Stimulated activated CD8-positive, alpha-beta memory T cell treated with anti-CD3 and anti-CD28 coated beads, Interleukin-4, amount 100 ng/mL, for 4 hours (primary cell): ENCODE results near the gene RETREG3.

Experiments used
- DNase-seq, 2 donors: peaks; one replicate each; pipeline ENCODE4 v3.0.0-alpha.2; 2020; ENCODE audit warnings: low read depth in 2 of 2, low spot score in 1 of 2

Gene RETREG3

DNA sequence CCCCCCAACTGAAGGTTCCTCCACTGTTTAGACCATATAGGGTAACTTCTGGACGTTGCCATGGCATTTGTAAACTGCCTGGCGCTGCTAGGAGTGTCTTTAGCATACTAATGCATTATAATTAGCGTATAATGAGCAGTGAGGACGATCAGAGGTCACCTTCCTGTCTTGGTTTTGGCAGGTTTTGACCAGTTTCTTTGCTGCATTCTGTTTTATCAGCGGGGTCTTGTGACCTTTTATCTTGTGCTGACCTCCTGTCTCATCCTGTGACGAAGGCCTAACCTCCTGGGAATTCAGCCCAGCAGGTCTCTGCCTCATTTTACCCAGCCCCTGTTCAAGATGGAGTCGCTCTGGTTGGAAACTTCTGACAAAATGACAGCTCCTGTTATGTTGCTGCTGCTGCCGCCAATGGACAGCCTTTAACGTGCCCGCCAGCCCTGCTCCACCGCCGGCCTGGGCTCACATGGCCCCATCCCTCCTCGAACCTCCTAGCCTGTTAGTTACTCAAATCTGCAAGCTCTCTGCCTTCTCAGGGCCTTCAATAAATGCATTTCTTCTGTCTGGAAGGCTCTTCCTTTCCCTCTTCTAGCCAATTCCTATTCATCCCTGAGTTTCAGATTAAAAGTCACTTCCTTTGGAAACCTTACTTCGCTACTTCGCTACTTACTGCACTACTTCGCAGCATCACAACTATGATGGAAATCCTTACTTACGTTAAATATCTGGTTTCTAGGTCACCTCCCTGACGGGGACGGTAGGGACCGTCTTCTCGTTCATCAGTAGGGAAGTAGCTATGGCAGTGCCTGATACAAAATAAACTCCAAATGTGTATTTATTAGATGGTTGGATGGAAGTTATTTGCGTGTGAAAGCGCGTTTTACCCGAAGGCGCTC, 73.8 kb downstream of the RETREG3 start:
- DNase-seq = no peak

DNA sequence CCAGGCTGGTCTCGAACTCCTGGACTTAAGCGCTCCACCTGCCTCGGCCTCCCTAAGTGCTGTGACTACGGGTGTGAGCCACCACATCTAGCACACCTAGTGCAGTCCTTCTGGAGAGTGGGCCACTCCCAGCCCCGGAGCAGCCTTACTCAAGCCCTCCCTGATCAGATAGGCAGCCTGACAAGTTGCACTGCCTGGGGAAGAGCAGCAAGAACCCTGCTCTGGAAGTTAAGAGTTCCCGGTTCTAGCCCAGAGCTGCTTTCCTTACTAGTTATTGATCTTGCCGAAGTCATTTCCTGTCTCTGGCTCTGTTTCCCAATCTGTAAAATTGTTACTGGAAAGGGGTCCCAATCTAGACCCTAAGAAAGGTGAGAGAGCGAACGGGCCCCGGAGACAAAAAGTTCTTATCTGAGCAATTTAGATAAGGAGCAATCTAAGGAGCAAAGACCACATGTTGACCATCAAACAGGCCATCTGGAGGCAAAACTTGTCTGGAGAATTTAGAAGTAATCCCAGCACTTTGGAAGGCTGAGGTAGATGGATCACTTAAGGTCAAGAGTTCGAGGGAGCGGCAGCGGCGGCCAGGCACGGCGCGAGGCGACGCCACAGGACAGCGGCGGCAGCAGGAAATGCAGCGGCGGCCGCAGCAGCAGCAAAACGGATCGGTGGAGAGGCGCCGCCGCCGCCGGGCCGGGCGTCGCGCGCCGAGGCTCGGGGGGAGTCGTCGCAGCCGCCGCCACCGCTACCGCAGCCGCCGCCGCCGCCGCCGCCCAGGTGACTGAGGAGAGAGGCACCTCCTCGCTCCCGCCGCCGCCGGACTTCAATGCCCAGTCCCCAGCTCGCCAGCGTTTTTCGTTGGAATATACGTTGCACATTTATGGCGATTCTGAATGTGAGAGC, 77.5 kb downstream of the RETREG3 start:
- no peak for DNase-seq

DNA sequence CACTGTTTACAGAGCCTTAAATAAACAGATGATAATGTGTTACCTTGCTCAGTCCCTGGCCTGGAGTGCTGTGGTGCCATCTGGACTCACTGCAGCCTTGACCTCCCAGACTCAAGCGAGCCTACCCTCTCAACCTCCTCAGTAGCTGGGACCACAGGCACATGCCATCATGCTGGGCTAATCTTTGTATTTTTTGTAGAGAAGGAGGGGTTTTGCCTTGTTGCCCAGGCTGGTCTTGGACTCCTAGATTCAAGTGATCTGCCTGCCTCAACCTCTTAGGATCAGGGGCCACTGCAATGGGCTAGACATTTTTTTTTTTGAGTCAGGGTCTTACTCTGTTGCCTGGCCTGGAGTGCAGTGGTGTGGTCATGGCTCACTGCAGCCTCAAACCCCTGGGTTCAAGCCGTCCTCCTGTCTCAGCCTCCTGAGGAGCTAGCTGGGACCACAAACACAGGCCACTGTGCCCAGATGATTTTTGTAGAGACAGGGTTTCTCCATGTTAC, 78.2 kb downstream of the RETREG3 start:
- no peak for DNase-seq
